Parathyroid adenoma (tissue), 2 donors: ENCODE measurements around the gene CSNK1A1.
"Not testable (repeated sequence)": the region's sequence is repeated elsewhere in the genome, so short reads cannot be mapped to it uniquely, and the experiment has no call there.

Experiments
- H2AFZ ChIP-seq: fragments of 300-600 bp; sonication (generic); one replicate; pipeline ENCODE4 v1.7.0; 2017; ENCODE audit warnings: antibody characterized with exemption, mild to moderate bottlenecking
- H3K27ac ChIP-seq: fragments of 300-600 bp; sonication (generic); one replicate; pipeline ENCODE4 v1.7.0; 2017
- H3K27me3 ChIP-seq: fragments of 300-600 bp; sonication (generic); one replicate; pipeline ENCODE4 v1.7.0; 2017; ENCODE audit warnings: low read length; ENCODE audit not compliant: control insufficient read depth, insufficient read depth
- H3K36me3 ChIP-seq: fragments of 300-600 bp; sonication (generic); one replicate; pipeline ENCODE4 v1.7.0; 2017; ENCODE audit warnings: low read length; ENCODE audit not compliant: control insufficient read depth, insufficient read depth
- H3K4me1 ChIP-seq: fragments of 300-600 bp; sonication (generic); one replicate; pipeline ENCODE4 v1.7.0; 2017; ENCODE audit warnings: control low read depth
- H3K4me2 ChIP-seq: fragments of 300-600 bp; sonication (generic); one replicate; pipeline ENCODE4 v1.7.0; 2017; ENCODE audit warnings: low read length
- H3K4me3 ChIP-seq: fragments of 300-600 bp; sonication (generic); one replicate; pipeline ENCODE4 v1.7.0; 2017; ENCODE audit warnings: low read depth, low read length
- H3K79me2 ChIP-seq: fragments of 300-600 bp; sonication (generic); one replicate; pipeline ENCODE4 v1.7.0; 2017; ENCODE audit warnings: control low read depth
- H3K9ac ChIP-seq: fragments of 300-600 bp; sonication (generic); one replicate; pipeline ENCODE4 v1.7.0; 2017; ENCODE audit warnings: mild to moderate bottlenecking
- H3K9me3 ChIP-seq: fragments of 300-600 bp; sonication (generic); one replicate; pipeline ENCODE4 v1.7.0; 2017; ENCODE audit warnings: low read length; ENCODE audit not compliant: control insufficient read depth
- TF ChIP-seq, protein P1 (sequence below): fragments of 300-600 bp; sonication (generic); IDR thresholded peaks from one replicate; pipeline ENCODE4 v1.7.0; 2017; ENCODE audit warnings: antibody characterized with exemption, mild to moderate bottlenecking
- donor health status: primary hyperparathyroidism.

The CSNK1A1 gene

GRCh38 chr5:149470942-149471341 is 80.3 kb downstream of the CSNK1A1 start:
- no peak overlapping the region for H3K27ac ChIP-seq
- no peak overlapping the region for H3K9ac ChIP-seq

GRCh38 chr5:149466457-149466972 is 84.7 kb downstream of the CSNK1A1 start:
- peak overlapping the region; percentile 75 for H2AFZ ChIP-seq
- H3K4me3 ChIP-seq: no peak overlapping the region
- H3K9me3 ChIP-seq: no peaks in the 10 kb centered on the region
- peaks cover 7% of the 10 kb centered on the region for H3K4me1 ChIP-seq
- no peaks in the 10 kb centered on the region for H3K79me2 ChIP-seq
- no peak overlapping the region for H3K27ac ChIP-seq
- H3K36me3 ChIP-seq: no peaks in the 10 kb centered on the region
- TF ChIP-seq, protein P1, sequence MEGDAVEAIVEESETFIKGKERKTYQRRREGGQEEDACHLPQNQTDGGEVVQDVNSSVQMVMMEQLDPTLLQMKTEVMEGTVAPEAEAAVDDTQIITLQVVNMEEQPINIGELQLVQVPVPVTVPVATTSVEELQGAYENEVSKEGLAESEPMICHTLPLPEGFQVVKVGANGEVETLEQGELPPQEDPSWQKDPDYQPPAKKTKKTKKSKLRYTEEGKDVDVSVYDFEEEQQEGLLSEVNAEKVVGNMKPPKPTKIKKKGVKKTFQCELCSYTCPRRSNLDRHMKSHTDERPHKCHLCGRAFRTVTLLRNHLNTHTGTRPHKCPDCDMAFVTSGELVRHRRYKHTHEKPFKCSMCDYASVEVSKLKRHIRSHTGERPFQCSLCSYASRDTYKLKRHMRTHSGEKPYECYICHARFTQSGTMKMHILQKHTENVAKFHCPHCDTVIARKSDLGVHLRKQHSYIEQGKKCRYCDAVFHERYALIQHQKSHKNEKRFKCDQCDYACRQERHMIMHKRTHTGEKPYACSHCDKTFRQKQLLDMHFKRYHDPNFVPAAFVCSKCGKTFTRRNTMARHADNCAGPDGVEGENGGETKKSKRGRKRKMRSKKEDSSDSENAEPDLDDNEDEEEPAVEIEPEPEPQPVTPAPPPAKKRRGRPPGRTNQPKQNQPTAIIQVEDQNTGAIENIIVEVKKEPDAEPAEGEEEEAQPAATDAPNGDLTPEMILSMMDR: no peak
- peak overlapping the region; percentile 21 for H3K4me2 ChIP-seq
- no peaks in the 10 kb centered on the region for H3K27me3 ChIP-seq
- H3K9ac ChIP-seq: no peak overlapping the region

More at GRCh38 chr5:149470942-149471341, 80.3 kb downstream of the CSNK1A1 start:
- Histone ChIP-seq H3K79me2 (no peaks in the 10 kb centered on the region), H3K4me1 (peaks cover 12% of the 10 kb centered on the region), H3K4me2 (no peak overlapping the region), H3K36me3 (no peaks in the 10 kb centered on the region), H3K9me3 (no peaks in the 10 kb centered on the region), H3K27me3 (no peaks in the 10 kb centered on the region), H2AFZ (no peak overlapping the region), H3K4me3 (no peak overlapping the region)
- TF ChIP-seq, protein P1: no peak

DNA sequence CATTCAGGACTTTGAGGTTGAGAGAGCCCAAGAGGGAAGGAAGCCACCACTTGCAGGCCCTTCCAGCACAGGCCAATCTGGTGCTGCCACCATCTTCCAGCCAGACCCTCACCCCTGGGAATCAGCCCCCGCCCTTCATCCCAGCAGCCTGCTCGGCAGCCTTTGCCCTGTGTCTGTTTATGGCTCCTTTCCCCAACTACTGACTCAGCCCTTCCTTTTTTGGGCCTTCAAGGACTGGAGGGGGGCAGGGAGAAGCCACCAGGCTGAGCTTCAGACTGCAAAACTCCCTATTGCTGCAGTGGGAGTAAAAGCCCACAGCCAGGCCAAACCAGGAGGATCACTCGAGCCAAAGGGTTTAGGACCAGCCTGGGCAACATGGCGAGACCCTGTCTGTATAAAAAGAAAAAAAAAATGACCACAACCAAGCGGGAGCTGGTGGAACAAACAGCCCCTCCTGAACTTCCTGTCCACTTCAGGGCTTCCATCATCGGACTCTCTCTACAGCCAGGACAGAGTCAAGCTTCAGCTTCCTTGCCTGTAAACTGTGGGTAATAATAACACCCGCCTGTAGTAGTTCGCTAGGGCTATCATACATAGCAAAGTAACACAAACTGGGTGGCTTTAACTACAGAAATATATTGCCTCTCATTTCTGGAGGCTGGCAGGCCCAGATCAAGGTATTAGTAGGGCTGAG is 86.3 kb downstream of the CSNK1A1 start:
- no peaks in the 10 kb centered on the region for H3K79me2 ChIP-seq
- no peak overlapping the region for H3K9ac ChIP-seq
- H3K27me3 ChIP-seq: no peaks in the 10 kb centered on the region
- no peak overlapping the region for H3K4me3 ChIP-seq
- peak overlapping the region; percentile 49 for H2AFZ ChIP-seq
- H3K4me2 ChIP-seq: no peak overlapping the region
- H3K9me3 ChIP-seq: no peaks in the 10 kb centered on the region
- H3K27ac ChIP-seq: no peak overlapping the region
- peaks cover 5% of the 10 kb centered on the region for H3K4me1 ChIP-seq
- no peaks in the 10 kb centered on the region for H3K36me3 ChIP-seq
- TF ChIP-seq, protein P1: no peak

- H3K4me3 ChIP-seq, H2AFZ ChIP-seq, H3K4me1 ChIP-seq, H3K9ac ChIP-seq, H3K36me3 ChIP-seq, H3K27me3 ChIP-seq, H3K4me2 ChIP-seq, H3K27ac ChIP-seq, H3K79me2 ChIP-seq, H3K9me3 ChIP-seq: not testable (repeated sequence)
Measured at GRCh38 chr5:149461907-149462306, 89.3 kb downstream of the CSNK1A1 start.

- Histone ChIP-seq H3K9me3 (no peaks in the 10 kb centered on the region), H3K4me3 (no peak overlapping the region), H2AFZ (no peak overlapping the region), H3K27ac (no peak overlapping the region), H3K9ac (no peak overlapping the region), H3K4me2 (no peak overlapping the region), H3K36me3 (no peaks in the 10 kb centered on the region), H3K4me1 (no peaks in the 10 kb centered on the region), H3K27me3 (no peaks in the 10 kb centered on the region), H3K79me2 (no peaks in the 10 kb centered on the region)
- TF ChIP-seq, protein P1: no peak
Measured at GRCh38 chr5:149459891-149460290, 91.3 kb downstream of the CSNK1A1 start.
